RWPE2 (cell line): ENCODE results near the gene CNTNAP2.

Experiments
- ATAC-seq: fragments of 200-7000 bp; cut with Tn5 transposase; 3 replicates; pipeline ENCODE4 v1.9.1; 2021; ENCODE audit warnings: low read depth
- DNase-seq: peaks from one replicate; pipeline ENCODE4 v3.0.0-alpha.2; 2020; ENCODE audit warnings: low spot score
- H3K27ac ChIP-seq: fragments of 450-650 bp; 2 replicates; pipeline ENCODE4 v1.5.1; 2017; ENCODE audit warnings: mild to moderate bottlenecking; ENCODE audit not compliant: poor library complexity, severe bottlenecking
- H3K27me3 ChIP-seq: fragments of 250-450 bp; sonication (Bioruptor Pico); 2 replicates; pipeline ENCODE4 v1.5.1; 2021; ENCODE audit warnings: mild to moderate bottlenecking, moderate library complexity; ENCODE audit not compliant: insufficient read depth, poor library complexity, severe bottlenecking
- H3K36me3 ChIP-seq: fragments of 250-450 bp; sonication (Bioruptor Pico); 2 replicates; pipeline ENCODE4 v1.5.1; 2020; ENCODE audit warnings: low read depth, mild to moderate bottlenecking, moderate library complexity
- H3K4me1 ChIP-seq: fragments of 250-450 bp; sonication (Bioruptor Pico); 2 replicates; pipeline ENCODE4 v1.5.1; 2021; ENCODE audit warnings: mild to moderate bottlenecking, moderate library complexity; ENCODE audit not compliant: insufficient read depth, poor library complexity, severe bottlenecking
- H3K4me3 ChIP-seq: fragments of 250-450 bp; sonication (Bioruptor Pico); 2 replicates; pipeline ENCODE4 v1.5.1; 2021; ENCODE audit warnings: mild to moderate bottlenecking, moderate library complexity; ENCODE audit not compliant: severe bottlenecking
- H3K9me3 ChIP-seq: fragments of 250-450 bp; sonication (Bioruptor Pico); 2 replicates; pipeline ENCODE4 v1.5.1; 2021; ENCODE audit warnings: mild to moderate bottlenecking, moderate library complexity; ENCODE audit not compliant: severe bottlenecking
- CTCF ChIP-seq: fragments of 450-650 bp; IDR thresholded peaks from one replicate; pipeline ENCODE4 v1.5.1; 2017; ENCODE audit warnings: mild to moderate bottlenecking, moderate library complexity; ENCODE audit not compliant: poor library complexity, severe bottlenecking

The CNTNAP2 gene

GRCh38 chr7:148277042-148277660 lies 2160.6 kb downstream of the CNTNAP2 start:
- no peak for DNase-seq
- Histone ChIP-seq H3K36me3 (no peaks in the 10 kb centered on the region), H3K4me3 (no peak overlapping the region), H3K27me3 (peaks cover 22% of the 10 kb centered on the region), H3K27ac (no peak overlapping the region), H3K4me1 (no peaks in the 10 kb centered on the region), H3K9me3 (no peaks in the 10 kb centered on the region)
- no peak for ATAC-seq
- no peak for TF ChIP-seq CTCF

- Histone ChIP-seq H3K9me3 (no peaks in the 10 kb centered on the region), H3K36me3 (no peaks in the 10 kb centered on the region), H3K4me1 (no peaks in the 10 kb centered on the region), H3K27me3 (no peaks in the 10 kb centered on the region), H3K27ac (no peak overlapping the region), H3K4me3 (no peak overlapping the region)
- peak; percentile 94 for ATAC-seq
- peak; percentile 84 for TF ChIP-seq CTCF
- DNase-seq, result no peak
These were observed 2169.5 kb downstream of the CNTNAP2 start for GRCh38 chr7:148286150-148286549.

- no peak overlapping the region for H3K27ac ChIP-seq
- DNase-seq, result no peak
- no peaks in the 10 kb centered on the region for H3K4me1 ChIP-seq
- H3K36me3 ChIP-seq, result no peaks in the 10 kb centered on the region
- no peak for TF ChIP-seq CTCF
- H3K4me3 ChIP-seq, result no peak overlapping the region
- H3K9me3 ChIP-seq, result no peaks in the 10 kb centered on the region
- no peaks in the 10 kb centered on the region for H3K27me3 ChIP-seq
- no peak for ATAC-seq
These were observed 2170.9 kb downstream of the CNTNAP2 start for GRCh38 chr7:148287538-148287937.

- no peaks in the 10 kb centered on the region for H3K4me1 ChIP-seq
- no peak overlapping the region for H3K4me3 ChIP-seq
- H3K27me3 ChIP-seq, result no peaks in the 10 kb centered on the region
- no peaks in the 10 kb centered on the region for H3K36me3 ChIP-seq
- ATAC-seq (no peak), DNase-seq (no peak)
- no peak overlapping the region for H3K27ac ChIP-seq
- H3K9me3 ChIP-seq, result no peaks in the 10 kb centered on the region
- no peak for TF ChIP-seq CTCF
These were observed 2172.1 kb downstream of the CNTNAP2 start for GRCh38 chr7:148288592-148289151.

- no peak for DNase-seq
- H3K4me1 ChIP-seq, result no peaks in the 10 kb centered on the region
- no peak overlapping the region for H3K4me3 ChIP-seq
- H3K36me3 ChIP-seq, result no peaks in the 10 kb centered on the region
- no peak overlapping the region for H3K27ac ChIP-seq
- H3K27me3 ChIP-seq, result peaks cover 2% of the 10 kb centered on the region
- no peaks in the 10 kb centered on the region for H3K9me3 ChIP-seq
- TF ChIP-seq CTCF, result no peak
- ATAC-seq, result no peak
These were observed 2173.0 kb downstream of the CNTNAP2 start for GRCh38 chr7:148289630-148290029.
